ENCODE data around the gene CORO2A.

DNA sequence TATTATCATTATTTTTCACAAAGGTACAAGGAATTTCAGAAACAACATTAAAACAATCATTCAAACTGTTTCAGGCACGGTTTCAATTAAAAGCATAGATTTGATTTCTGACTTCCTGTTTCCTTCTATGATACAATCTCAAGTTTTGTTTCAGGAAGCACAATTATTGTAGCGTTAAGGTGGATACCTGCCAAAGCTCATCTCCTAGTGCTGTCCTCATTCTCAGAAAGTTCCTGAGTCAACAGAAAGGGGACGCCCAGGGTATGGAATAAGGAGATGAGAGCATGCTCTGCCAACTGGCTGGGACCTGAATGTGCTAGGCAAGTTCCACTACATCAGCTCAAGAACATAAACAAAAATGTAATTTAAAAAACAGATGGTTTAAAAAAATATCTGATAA is 71.4 kb downstream of the CORO2A start:
- TF ChIP-seq, protein P1, sequence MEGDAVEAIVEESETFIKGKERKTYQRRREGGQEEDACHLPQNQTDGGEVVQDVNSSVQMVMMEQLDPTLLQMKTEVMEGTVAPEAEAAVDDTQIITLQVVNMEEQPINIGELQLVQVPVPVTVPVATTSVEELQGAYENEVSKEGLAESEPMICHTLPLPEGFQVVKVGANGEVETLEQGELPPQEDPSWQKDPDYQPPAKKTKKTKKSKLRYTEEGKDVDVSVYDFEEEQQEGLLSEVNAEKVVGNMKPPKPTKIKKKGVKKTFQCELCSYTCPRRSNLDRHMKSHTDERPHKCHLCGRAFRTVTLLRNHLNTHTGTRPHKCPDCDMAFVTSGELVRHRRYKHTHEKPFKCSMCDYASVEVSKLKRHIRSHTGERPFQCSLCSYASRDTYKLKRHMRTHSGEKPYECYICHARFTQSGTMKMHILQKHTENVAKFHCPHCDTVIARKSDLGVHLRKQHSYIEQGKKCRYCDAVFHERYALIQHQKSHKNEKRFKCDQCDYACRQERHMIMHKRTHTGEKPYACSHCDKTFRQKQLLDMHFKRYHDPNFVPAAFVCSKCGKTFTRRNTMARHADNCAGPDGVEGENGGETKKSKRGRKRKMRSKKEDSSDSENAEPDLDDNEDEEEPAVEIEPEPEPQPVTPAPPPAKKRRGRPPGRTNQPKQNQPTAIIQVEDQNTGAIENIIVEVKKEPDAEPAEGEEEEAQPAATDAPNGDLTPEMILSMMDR (IDR thresholded peaks at IDR 0.05; ENCODE audit: low read depth, low read length) = no peak
- TF ChIP-seq EZH2phosphoT487 (IDR thresholded peaks at IDR 0.05; ENCODE audit: low read depth) = no peak

All from OCI-LY3 (cell line).